Measurements from ENCODE around the gene PSMG2. TPM values are rescaled to one million over a fixed set of nuclear protein-coding genes. Genes with fewer than 3 reads are reported as not detected.

The PSMG2 gene
- polyA plus RNA-seq, 3 donors: 37.1 to 143 (median 118) TPM

- no peak for DNase-seq
- 94% methylated on average over 6 of the region's 9 CpGs for WGBS (ENCODE audit: insufficient coverage)
- Histone ChIP-seq H3K9ac (ENCODE audit: insufficient read depth, low read length, poor library complexity, severe bottlenecking) (no peak overlapping the region), H3K27me3 (ENCODE audit: control insufficient read depth in 2 of 2, insufficient read depth in 2 of 2, low read length in 2 of 2) (no peaks in the 10 kb centered on the region), H3K4me1 (ENCODE audit: control insufficient read depth in 1 of 2, insufficient read depth in 2 of 2, low read length in 2 of 2) (no peaks in the 10 kb centered on the region), H4K20me1 (ENCODE audit: insufficient read depth, low read length) (no peaks in the 10 kb centered on the region), H3K36me3 (replicated peaks in 1 of 2; ENCODE audit: control insufficient read depth in 1 of 2, insufficient read depth in 2 of 2, low read length in 2 of 2) (no peaks in the 10 kb centered on the region), H3K27ac (ENCODE audit: low read depth in 1 of 2, low read length in 2 of 2) (no peak overlapping the region), H3K9me3 (replicated peaks in 1 of 2; ENCODE audit: control insufficient read depth in 1 of 2, insufficient read depth in 1 of 2, low read length in 2 of 2) (peaks cover 11% of the 10 kb centered on the region in 2 donors), H3K4me3 (replicated peaks in 1 of 3; ENCODE audit: low read depth in 2 of 3, low read length in 3 of 3) (no peak overlapping the region), H3K4me2 (replicated peaks; ENCODE audit: extremely low read depth, low read length, poor library complexity, severe bottlenecking) (no peak overlapping the region), H3K79me2 (ENCODE audit: insufficient read depth, low read length) (no peaks in the 10 kb centered on the region), H2AFZ (ENCODE audit: insufficient read depth, low read depth, low read length, poor library complexity, severe bottlenecking) (no peak overlapping the region)
- Mint-ChIP-seq H3K4me1 (no peaks in the 10 kb centered on the region), H3K27me3 (ENCODE audit: low read depth in 3 of 3) (peaks cover 0 to 9% (median under 1%) of the 10 kb centered on the region in 3 donors), H3K36me3 (no peaks in the 10 kb centered on the region), H3K4me3 (no peak overlapping the region), H3K27ac (no peak overlapping the region), H3K9me3 (peaks cover 0 to 12% (median 10%) of the 10 kb centered on the region in 7 donors)
- intact Hi-C loops (cut with micrococcal nuclease): no loop called here
- TF ChIP-seq CTCF (IDR thresholded peaks at IDR 0.05): no peak
Measured at GRCh38 chr18:12774982-12775381, 72.1 kb downstream of the PSMG2 start.

Small RNA genes lying within 50 kb of the gene (small RNA-seq; reads per million reads assigned to genes)
- not detected for gene RF00019 (ENCODE audit: insufficient read length, low read depth)

Other genes starting within 250 kb of the PSMG2 start
- gene SPIRE1, start 44.9 kb upstream of the PSMG2 start, polyA plus RNA-seq: 1 to 10 TPM; 1.7 to 1.9 (median 1.8) TPM
- gene CEP76, start 319 bp upstream of the PSMG2 start, polyA plus RNA-seq: 1 to 10 TPM; 2.7 to 3.4 (median 3.0) TPM
- 100 to 1,000 TPM in 1 of 3 donors, 10 to 100 TPM in 2; 55.6 to 108 (median 78.4) TPM for gene PTPN2, start 181.2 kb downstream of the PSMG2 start, polyA plus RNA-seq
- gene SEH1L, start 245.0 kb downstream of the PSMG2 start, polyA plus RNA-seq: 10 to 100 TPM in 2 of 3 donors, 1 to 10 TPM in 1; 7.1 to 26.9 (median 25.9) TPM